Suppressor macrophage treated with lipopolysaccharide for 4 hours (primary cell): ENCODE measurements around the gene CDC42.
"Not testable (repeated sequence)": the region's sequence is repeated elsewhere in the genome, so short reads cannot be mapped to it uniquely, and the experiment has no call there.

ENCODE experiments used
- DNase-seq: peaks from one replicate; pipeline ENCODE4 v3.0.0-alpha.2; 2020

CDC42 gene

GRCh38 chr1:22052115-22053016 lies at the start of gene CDC42:
Gene CDC42, plus strand, starts transcription at chr1:22052709. Its CDS starts 25,770 bp downstream, at chr1:22078479.
- peak; percentile 97 for DNase-seq

GRCh38 chr1:22002875-22003274 lies 49.6 kb upstream of the CDC42 start:
- DNase-seq, result not testable (repeated sequence)

GRCh38 chr1:22003959-22004358 lies 48.5 kb upstream of the CDC42 start:
- not testable (repeated sequence) for DNase-seq

GRCh38 chr1:22005261-22006149 lies 47.0 kb upstream of the CDC42 start:
- DNase-seq, result peak; percentile 55

GRCh38 chr1:22006736-22007135 lies 45.8 kb upstream of the CDC42 start:
- DNase-seq, result not testable (repeated sequence)

GRCh38 chr1:22007262-22007661 lies 45.2 kb upstream of the CDC42 start:
- DNase-seq, result not testable (repeated sequence)

- not testable (repeated sequence) for DNase-seq
Measured at GRCh38 chr1:22009566-22009965, 42.9 kb upstream of the CDC42 start.

GRCh38 chr1:22012752-22013151 lies 39.8 kb upstream of the CDC42 start:
- not testable (repeated sequence) for DNase-seq

- DNase-seq, result not testable (repeated sequence)
Measured at GRCh38 chr1:22014575-22015206, 37.8 kb upstream of the CDC42 start.

- peak; percentile 96 for DNase-seq
Measured at GRCh38 chr1:22018583-22019559, 33.6 kb upstream of the CDC42 start.

GRCh38 chr1:22021061-22021460 lies 31.4 kb upstream of the CDC42 start:
- DNase-seq, result no peak

- DNase-seq, result peak; percentile 58
Measured at GRCh38 chr1:22024485-22025367, 27.8 kb upstream of the CDC42 start.

- DNase-seq, result peak; percentile 90
Measured at GRCh38 chr1:22025368-22026155, 26.9 kb upstream of the CDC42 start.

- DNase-seq, result no peak
Measured at GRCh38 chr1:22026924-22027289, 25.6 kb upstream of the CDC42 start.

GRCh38 chr1:22030057-22030456 lies 22.5 kb upstream of the CDC42 start:
- DNase-seq, result no peak

GRCh38 chr1:22030473-22030872 lies 22.0 kb upstream of the CDC42 start:
- no peak for DNase-seq

- no peak for DNase-seq
Measured at GRCh38 chr1:22031214-22031962, 21.1 kb upstream of the CDC42 start.

- not testable (repeated sequence) for DNase-seq
Measured at GRCh38 chr1:22034834-22035233, 17.7 kb upstream of the CDC42 start.

- no peak for DNase-seq
Measured at GRCh38 chr1:22037520-22037919, 15.0 kb upstream of the CDC42 start.
